ENCODE data around the gene NBEA.

NBEA gene

DNA sequence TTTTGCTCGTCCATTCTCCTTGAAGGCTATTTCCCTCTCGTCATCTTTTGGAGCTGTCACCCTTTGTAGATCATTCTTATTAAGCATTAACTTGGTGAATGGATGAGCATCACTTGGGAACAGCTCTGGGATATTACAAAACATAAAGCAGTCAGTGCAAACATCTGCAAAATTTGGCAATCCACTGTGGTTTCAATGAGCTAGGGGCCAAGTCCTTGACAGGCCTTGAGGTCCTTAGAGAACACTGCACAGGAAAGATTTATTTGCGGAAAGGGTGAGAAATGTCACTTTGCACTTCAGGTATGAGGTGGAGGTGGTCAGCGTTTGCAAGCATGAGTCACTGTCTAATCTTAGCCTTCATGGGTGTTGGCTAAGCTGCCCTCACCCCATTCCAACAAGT is 774.1 kb downstream of the NBEA start:
- no peak for DNase-seq

DNA sequence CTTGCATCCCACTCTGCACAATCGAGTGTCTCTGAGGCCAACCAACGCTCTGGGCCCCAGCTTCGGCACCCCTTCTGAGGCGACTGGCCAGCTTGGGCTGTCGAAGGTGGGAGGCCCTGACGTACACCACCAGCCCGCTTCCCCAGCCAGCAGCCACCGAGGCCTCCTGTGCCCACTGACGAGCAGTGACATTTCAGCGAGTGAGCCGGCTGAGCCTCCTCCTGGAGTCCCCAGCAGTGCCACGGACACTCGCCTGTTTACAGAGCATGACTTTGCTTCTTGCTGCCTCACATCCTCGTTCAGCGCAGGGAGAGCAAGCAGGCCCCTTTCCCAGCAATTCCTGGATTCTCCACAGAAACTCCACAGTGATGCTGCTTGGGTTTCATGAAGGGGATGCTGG is 774.7 kb downstream of the NBEA start:
- DNase-seq = no peak

DNA sequence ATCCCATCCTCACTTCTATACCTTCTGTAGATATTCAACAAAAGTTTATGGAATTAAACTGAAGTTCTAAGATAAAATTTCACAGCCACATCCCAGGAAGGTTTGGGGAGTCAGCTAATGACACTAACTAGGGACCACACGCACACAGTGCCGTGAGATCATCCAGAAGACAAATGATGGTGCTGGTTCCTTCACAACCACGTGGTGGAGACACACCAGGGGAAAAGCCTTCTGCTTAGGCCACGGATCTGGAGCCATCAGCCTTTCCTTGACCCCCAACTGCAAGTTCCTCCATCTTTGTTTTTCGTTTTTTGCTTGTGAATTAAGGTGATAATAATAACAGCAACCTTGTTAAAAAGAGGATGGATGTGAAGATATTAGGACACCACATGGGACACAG is 776.0 kb downstream of the NBEA start:
- DNase-seq = no peak

DNA sequence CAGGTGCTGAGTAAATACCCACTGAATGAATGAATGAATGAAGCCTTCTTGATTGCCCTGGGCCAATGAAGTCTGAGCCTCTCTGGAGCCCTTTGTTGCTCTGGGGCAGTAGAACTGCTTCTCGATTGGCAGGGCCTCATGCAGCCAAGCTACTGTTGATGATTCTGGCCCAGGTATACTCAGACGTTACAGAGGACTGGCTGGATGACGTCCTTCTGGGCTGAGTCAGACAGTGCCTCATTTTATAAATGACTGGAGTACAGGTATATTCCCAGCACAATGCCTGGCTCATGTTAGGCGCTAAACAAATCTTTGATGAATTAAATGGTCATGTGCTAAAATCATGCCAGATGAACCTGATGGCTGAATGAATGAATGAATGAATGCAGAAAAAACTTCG is 778.2 kb downstream of the NBEA start:
- DNase-seq = no peak

DNA sequence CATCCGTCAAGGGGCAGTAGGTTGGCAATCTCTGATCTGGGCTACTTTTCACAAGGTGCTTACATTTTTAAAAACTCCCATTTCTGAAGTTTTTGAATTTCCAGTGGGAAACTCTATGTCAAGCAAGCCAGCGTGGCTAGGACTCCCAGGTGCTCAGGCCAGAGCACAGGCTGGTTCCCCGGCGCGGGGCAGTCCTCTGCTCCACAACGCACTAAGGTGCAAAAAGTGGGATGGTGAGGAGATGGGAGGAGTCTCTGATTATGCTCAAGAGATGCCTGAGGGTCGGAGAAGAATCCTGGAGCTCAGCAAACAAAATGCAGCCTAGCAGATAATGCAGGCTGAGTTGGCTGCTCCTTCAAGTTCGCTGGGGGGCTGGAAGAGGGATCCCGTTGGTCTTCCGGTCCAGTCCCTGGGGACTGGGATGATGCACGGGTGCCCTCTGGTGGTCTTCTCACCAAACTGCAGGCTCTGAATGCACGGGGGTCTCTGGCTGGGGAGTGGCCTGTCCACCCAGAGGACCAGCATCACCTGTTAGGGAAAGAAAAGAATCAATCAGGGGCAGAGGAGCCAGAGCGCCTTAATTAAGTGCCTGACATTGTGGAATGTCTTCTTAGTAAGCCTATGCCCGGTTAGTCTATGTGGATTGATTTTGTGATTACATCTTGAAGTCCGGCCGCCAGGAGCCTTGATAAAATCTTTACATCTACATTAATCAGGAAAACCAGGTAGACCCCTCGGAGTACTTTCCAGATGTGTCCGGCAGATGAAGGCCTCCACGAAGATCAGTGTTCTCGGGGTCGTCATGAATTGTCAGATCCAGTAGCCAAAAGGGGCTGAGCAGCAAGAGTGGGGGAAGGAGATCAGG is 778.9 kb downstream of the NBEA start:
- no peak for DNase-seq

Data from amniotic stem cell (primary cell).